GM06990 (cell line): ENCODE results near the gene NHERF2.

ENCODE experiments used
- DNase-seq: peaks from one replicate; pipeline ENCODE4 v3.0.0-alpha.2; 2011; ENCODE audit not compliant: insufficient read length; ENCODE audit errors: extremely low read depth
- H3K27me3 ChIP-seq: replicated peaks from 2 replicates; pipeline ENCODE4 v1.6.0; 2011; ENCODE audit warnings: low read length; ENCODE audit not compliant: control insufficient read depth, insufficient read depth
- H3K36me3 ChIP-seq: 2 replicates; pipeline ENCODE4 v1.5.1; 2011; ENCODE audit warnings: low read length; ENCODE audit not compliant: control insufficient read depth, insufficient read depth
- H3K4me3 ChIP-seq: replicated peaks from 2 replicates; pipeline ENCODE4 v1.5.1; 2011; ENCODE audit warnings: low read depth, mild to moderate bottlenecking, control low read depth, low read length
- TF ChIP-seq, protein P1 (sequence below): IDR thresholded peaks from 2 replicates; pipeline ENCODE4 v1.5.1; 2011; ENCODE audit warnings: low read length, control low read depth, mild to moderate bottlenecking, inconsistent platforms; ENCODE audit not compliant: insufficient read depth, poor library complexity, severe bottlenecking

Gene NHERF2

DNA sequence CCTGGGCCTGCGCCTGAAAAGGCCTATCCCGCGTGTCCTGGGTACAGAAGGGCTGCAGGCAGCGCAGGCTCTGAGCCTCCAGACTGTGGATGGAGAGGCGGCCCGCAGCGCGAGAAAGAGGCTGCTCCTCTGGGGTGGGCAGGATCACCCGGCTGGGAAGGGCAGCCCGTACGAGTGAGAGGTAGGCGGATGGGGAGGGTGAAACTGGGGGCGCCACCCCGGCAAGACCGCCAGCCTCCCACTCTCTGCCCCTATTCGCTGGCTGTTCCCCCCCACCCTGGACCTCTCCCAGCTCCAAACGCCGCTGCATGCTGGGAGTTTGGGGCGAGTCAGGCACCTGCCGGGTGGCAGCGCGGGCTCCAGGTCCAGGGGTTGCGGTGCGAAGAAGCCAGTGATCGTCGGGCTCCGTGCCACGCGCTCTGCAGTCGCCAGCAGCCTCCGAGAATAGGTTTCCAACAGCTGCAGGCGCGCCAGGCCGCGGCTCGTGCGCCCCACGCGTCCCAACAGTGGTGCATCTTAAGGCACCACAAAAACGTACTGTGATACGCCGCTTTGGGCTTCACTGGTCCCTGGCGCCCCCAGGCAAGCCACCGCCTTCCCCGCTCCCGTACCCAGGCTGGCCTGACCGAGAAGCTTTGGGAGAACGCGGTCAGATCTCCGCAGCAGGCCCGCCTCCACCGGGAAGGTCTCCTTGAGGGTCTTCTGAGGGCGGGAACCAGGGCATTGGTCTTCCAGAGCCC lies 46.5 kb upstream of the NHERF2 start:
- H3K27me3 ChIP-seq = no peaks in the 10 kb centered on the region; the same call in 1 of the 2 replicates
- no peak overlapping the region for H3K4me3 ChIP-seq
- TF ChIP-seq, protein P1, sequence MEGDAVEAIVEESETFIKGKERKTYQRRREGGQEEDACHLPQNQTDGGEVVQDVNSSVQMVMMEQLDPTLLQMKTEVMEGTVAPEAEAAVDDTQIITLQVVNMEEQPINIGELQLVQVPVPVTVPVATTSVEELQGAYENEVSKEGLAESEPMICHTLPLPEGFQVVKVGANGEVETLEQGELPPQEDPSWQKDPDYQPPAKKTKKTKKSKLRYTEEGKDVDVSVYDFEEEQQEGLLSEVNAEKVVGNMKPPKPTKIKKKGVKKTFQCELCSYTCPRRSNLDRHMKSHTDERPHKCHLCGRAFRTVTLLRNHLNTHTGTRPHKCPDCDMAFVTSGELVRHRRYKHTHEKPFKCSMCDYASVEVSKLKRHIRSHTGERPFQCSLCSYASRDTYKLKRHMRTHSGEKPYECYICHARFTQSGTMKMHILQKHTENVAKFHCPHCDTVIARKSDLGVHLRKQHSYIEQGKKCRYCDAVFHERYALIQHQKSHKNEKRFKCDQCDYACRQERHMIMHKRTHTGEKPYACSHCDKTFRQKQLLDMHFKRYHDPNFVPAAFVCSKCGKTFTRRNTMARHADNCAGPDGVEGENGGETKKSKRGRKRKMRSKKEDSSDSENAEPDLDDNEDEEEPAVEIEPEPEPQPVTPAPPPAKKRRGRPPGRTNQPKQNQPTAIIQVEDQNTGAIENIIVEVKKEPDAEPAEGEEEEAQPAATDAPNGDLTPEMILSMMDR = no peak
- DNase-seq = no peak
- peaks cover 23% of the 10 kb centered on the region for H3K36me3 ChIP-seq

DNA sequence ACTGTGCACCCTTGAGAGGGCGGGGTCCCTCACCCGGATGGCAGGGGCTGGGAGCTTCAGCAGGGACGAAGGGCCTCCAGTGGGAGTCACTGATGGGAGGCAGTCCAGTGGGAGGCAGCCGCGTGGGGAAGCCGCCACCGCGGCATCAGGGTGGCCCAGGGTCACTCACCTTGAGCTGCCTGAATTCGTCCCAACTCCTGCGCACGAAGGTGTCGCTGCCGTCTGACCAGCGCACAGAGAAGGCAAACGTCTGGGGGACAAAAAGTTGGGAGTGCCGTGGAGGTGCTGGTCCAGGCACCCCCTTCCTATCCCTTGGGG lies 46.0 kb upstream of the NHERF2 start:
- Histone ChIP-seq H3K27me3 (no peaks in the 10 kb centered on the region; the same call in 1 of the 2 replicates), H3K4me3 (no peak overlapping the region), H3K36me3 (peaks cover 21% of the 10 kb centered on the region)
- TF ChIP-seq, protein P1 = no peak
- no peak for DNase-seq

DNA sequence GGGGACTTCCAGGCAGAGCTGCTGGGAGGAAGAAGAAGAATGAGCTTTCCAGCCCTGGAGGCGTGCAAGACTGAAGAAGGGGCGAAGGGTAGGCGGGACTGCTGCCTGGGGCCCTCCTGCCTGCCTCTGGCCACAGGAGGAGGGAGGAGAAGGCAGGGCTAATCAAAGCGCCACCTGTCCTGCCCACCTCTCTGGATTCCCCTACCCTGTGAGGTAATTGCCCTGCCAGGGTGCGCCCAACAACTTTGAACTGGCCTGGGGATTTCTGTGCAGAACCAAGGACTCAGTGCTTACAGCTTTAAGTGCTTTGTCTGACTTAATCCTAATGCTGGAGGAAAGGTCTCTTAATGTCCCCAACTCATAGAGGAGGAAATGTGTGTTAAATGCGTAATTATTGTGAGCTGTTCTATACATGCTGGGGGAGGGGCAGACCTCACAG lies 45.3 kb upstream of the NHERF2 start, which contains the start of gene NOXO1:
TSS of gene NOXO1 (minus strand) at position 72 of the 439 bp plus-strand sequence. CDS start 290 bp downstream, outside the sequence.
- Histone ChIP-seq H3K27me3 (no peaks in the 10 kb centered on the region; the same call in 1 of the 2 replicates), H3K36me3 (peaks cover 23% of the 10 kb centered on the region), H3K4me3 (no peak within 1 kb of the TSS)
- no peak for DNase-seq
- TF ChIP-seq, protein P1 = no peak

DNA sequence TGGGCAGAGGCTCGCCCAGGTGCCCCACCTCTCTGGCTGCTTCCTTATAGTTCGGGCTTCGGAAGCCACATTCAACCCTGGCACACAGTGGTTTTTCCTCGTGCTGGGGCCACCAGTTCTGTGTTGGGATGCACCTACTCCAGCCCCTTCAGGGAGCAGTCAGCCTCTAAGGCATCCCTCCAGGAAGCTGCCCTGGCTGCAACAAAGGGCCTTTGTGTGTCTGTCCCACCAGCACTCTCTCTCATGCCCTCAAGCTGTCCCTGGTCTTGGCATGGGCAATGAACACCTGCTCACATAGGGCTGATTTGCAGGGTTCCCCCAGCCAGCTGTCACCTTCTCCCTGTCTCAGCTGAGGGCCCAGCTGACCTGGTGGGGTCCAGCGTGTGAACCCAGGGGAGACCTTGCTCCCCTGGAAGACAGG lies 44.7 kb upstream of the NHERF2 start:
- TF ChIP-seq, protein P1 = no peak
- peaks cover 19% of the 10 kb centered on the region for H3K36me3 ChIP-seq
- no peak overlapping the region for H3K4me3 ChIP-seq
- no peaks in the 10 kb centered on the region; the same call in 1 of the 2 replicates for H3K27me3 ChIP-seq
- no peak for DNase-seq

DNA sequence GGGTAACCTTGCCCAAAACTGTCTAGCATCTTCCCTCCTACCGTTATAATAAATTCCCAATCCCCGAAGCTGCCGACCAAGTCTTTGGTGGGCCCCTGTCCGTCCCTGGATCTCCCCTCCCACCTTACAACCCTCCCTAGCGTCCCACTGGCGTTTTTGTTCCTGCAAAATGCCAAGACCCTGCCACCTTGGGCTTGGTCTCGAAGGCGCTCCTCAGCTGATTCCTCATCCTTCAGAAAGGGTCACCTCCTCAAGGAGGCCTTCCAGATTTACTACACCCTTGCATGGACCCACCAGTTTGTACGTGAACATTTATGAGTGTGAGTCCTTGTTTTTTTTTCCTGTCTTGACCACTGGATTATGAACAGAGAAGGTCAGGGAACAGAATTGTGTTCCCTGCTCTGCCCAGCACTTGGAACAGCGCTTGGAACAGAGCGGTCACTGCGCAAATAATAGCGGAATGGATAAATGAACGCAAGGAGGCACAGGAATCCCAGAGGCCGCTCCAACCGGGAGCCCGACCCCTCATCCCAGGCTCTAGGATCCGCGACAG lies 43.6 kb upstream of the NHERF2 start:
- no peak for DNase-seq
- TF ChIP-seq, protein P1 = no peak
- H3K36me3 ChIP-seq = peaks cover 14% of the 10 kb centered on the region
- H3K4me3 ChIP-seq = no peak overlapping the region
- no peaks in the 10 kb centered on the region; the same call in 1 of the 2 replicates for H3K27me3 ChIP-seq
